HAP-1 (cell line): ENCODE measurements around the gene LUM.
"Not testable (repeated sequence)": the region's sequence is repeated elsewhere in the genome, so short reads cannot be mapped to it uniquely, and the experiment has no call there.

ENCODE experiments used
- DNase-seq, 2 experiments: peaks; one replicate each; pipeline ENCODE4 v3.0.0-alpha.2; 2016 to 2020; ENCODE audit warnings: low spot score in 2 of 2
- H3K27me3 ChIP-seq: fragments of 250-450 bp; sonication (Bioruptor Pico); 2 replicates; pipeline ENCODE4 v1.5.1; 2020; ENCODE audit warnings: low read depth, mild to moderate bottlenecking, moderate library complexity
- H3K36me3 ChIP-seq: fragments of 250-450 bp; sonication (Bioruptor Pico); replicated peaks from 2 replicates; pipeline ENCODE4 v1.5.1; 2020; ENCODE audit warnings: mild to moderate bottlenecking
- H3K4me1 ChIP-seq: fragments of 250-450 bp; sonication (Bioruptor Pico); 2 replicates; pipeline ENCODE4 v1.5.1; 2020; ENCODE audit warnings: mild to moderate bottlenecking
- H3K4me3 ChIP-seq: fragments of 250-450 bp; sonication (Bioruptor Pico); 2 replicates; pipeline ENCODE4 v1.5.1; 2020; ENCODE audit warnings: mild to moderate bottlenecking, moderate library complexity
- H3K9me3 ChIP-seq: fragments of 250-450 bp; sonication (Bioruptor Pico); 2 replicates; pipeline ENCODE4 v1.5.1; 2020; ENCODE audit warnings: mild to moderate bottlenecking, moderate library complexity
- in situ Hi-C: fragments of 300-500 bp; cut with MboI; formaldehyde crosslinking; loops from 3 replicates; pipeline ENCODE4 v1.14.3; 2020; ENCODE audit warnings: low sequenced_read_pairs, inconsistent platforms, mixed read lengths

Gene LUM

DNA sequence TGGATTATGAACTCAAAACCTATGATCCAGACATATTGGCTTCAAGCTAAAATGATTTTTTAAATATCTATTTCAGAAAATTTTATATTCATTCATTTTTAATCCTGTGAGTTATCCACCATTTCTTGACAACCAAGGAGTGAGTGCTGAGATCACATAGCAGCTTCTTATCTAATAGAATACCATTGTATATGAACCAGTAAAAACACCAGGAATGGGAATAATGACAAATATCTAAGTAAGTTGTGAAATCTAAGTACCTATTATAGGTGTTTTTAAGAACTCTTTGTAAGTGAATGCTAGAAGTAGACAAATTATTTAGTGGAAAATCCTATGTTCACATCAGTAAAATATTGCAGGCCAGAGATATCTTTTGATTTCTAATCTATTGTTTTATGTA lies 8.2 kb downstream of the LUM start:
- H3K27me3 ChIP-seq: no peaks in the 10 kb centered on the region
- in situ Hi-C loops: no loop called here
- H3K4me3 ChIP-seq: no peak overlapping the region
- no peaks in the 10 kb centered on the region for H3K9me3 ChIP-seq
- H3K36me3 ChIP-seq: no peaks in the 10 kb centered on the region
- DNase-seq: no peak
- no peaks in the 10 kb centered on the region for H3K4me1 ChIP-seq

- no peaks in the 10 kb centered on the region for H3K27me3 ChIP-seq
- no peaks in the 10 kb centered on the region for H3K4me1 ChIP-seq
- H3K9me3 ChIP-seq: no peaks in the 10 kb centered on the region
- no peaks in the 10 kb centered on the region for H3K36me3 ChIP-seq
- no peak for DNase-seq
- no peak overlapping the region for H3K4me3 ChIP-seq
- in situ Hi-C loops: no loop called here
Observed at GRCh38 chr12:91100906-91101305, 10.4 kb downstream of the LUM start.

DNA sequence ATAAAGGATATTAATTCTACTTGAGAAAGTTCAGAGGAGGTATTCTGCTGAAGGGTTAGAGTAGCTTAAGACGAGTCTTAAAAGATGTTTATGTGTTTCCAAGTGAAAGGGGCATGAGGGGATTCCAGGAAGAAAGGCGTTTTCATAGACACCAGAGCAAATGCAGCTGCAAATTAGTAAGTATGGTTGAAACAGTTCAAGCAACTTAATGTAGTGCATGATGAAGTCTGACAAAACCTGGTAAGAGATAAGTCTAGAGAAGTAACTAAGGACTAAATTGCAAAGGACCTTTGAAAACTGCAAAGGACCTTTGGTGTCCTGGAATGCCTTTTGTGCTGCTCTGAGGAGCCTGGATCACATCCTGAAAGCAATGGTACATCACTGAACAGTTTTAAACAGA lies 11.5 kb downstream of the LUM start:
- Histone ChIP-seq H3K4me1 (no peaks in the 10 kb centered on the region), H3K36me3 (no peaks in the 10 kb centered on the region), H3K9me3 (no peaks in the 10 kb centered on the region), H3K27me3 (no peaks in the 10 kb centered on the region), H3K4me3 (no peak overlapping the region)
- DNase-seq: no peak
- in situ Hi-C loops: no loop called here

DNA sequence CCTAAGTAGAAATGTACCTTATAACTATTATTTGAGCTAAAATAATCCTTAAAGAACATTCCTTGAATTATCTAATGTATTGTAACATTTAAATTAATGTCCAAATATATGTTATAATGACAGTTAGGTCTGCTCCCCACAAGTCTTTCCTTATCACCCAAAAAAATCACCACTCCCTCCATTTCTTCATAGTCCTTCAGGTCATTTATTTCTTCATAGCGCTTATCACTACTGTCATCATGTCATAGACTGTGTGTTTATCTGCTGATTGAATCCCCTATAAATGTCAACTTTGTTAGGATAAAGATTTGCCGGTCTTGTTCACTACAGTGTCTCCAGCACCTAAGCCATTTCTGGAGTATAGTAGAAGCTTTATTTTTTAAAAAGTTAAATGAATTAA lies 12.0 kb downstream of the LUM start:
- H3K4me3 ChIP-seq: no peak overlapping the region
- H3K9me3 ChIP-seq: no peaks in the 10 kb centered on the region
- no peak for DNase-seq
- H3K4me1 ChIP-seq: no peaks in the 10 kb centered on the region
- 0 out of 2 replicates have a peak, but pooled peaks cover 3% of the 10 kb centered on the region for H3K27me3 ChIP-seq
- in situ Hi-C loops: no loop called here
- no peaks in the 10 kb centered on the region for H3K36me3 ChIP-seq

- Histone ChIP-seq H3K27me3 (0 out of 2 replicates have a peak, but pooled peaks cover 3% of the 10 kb centered on the region), H3K9me3 (no peaks in the 10 kb centered on the region), H3K4me1 (no peaks in the 10 kb centered on the region), H3K36me3 (no peaks in the 10 kb centered on the region), H3K4me3 (no peak overlapping the region)
- in situ Hi-C loops: no loop called here
- no peak for DNase-seq
Observed at GRCh38 chr12:91098941-91099340, 12.4 kb downstream of the LUM start.

GRCh38 chr12:91098461-91098860 lies 12.8 kb downstream of the LUM start:
- in situ Hi-C loops: no loop called here
- no peak for DNase-seq

DNA sequence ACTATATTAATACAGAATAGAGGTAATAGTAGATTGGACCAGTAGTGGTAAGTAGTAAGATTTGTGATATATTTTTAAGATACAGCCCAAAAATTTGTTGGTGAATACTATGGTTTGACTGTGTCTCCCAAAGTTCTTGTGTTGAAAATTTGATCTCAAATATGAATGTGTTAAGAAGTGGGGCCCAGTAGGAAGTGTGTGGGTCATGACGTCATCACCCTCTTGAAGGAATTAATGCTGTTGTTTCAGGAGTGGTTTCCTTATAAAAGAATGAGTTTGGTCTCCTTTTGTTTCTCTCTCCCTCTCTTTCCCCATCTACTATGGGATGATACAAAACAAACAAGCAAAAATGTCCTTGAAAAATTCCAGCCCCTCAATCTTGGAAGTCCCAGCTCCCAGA lies 16.3 kb downstream of the LUM start:
- H3K9me3 ChIP-seq: no peaks in the 10 kb centered on the region
- in situ Hi-C loops: no loop called here
- DNase-seq: no peak
- H3K27me3 ChIP-seq: 0 out of 2 replicates have a peak, but pooled peaks cover 3% of the 10 kb centered on the region
- H3K4me3 ChIP-seq: no peak overlapping the region
- no peaks in the 10 kb centered on the region for H3K4me1 ChIP-seq
- H3K36me3 ChIP-seq: no peaks in the 10 kb centered on the region

More at GRCh38 chr12:91098461-91098860, 12.8 kb downstream of the LUM start:
- H3K36me3 ChIP-seq: no peaks in the 10 kb centered on the region
- 0 out of 2 replicates have a peak, but pooled peaks cover 3% of the 10 kb centered on the region for H3K27me3 ChIP-seq
- no peak overlapping the region for H3K4me3 ChIP-seq
- H3K9me3 ChIP-seq: no peaks in the 10 kb centered on the region
- H3K4me1 ChIP-seq: no peaks in the 10 kb centered on the region

DNA sequence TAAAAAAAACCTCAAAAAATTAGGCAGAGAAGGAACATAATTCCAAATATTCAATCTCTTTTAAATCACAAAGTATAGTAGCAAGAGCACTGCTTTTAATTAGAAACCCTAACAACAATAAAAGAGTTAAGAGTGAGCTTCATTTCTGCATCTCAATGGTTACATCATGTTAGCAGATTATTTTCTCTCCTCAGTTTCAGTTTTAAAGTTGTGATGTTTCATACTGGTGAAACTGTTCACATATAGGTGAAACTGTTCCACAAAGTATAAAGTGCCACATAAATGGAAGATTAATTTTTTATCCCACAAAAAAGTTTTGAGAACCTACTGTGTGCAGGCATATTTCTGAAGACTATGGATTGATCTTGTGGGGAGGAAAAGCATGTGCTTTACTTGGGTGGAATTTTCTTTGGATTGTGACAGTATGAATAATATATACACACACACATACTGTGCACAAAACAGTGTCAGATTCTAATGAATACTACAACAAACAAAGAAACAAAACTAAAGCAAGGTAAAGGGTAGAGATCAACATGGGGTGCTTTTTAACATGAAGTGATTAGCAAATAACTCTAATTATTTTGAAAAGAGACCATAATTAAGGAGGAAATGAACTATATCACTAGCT lies 17.1 kb downstream of the LUM start:
- Histone ChIP-seq H3K36me3 (no peaks in the 10 kb centered on the region), H3K4me1 (no peaks in the 10 kb centered on the region), H3K4me3 (no peak overlapping the region), H3K27me3 (0 out of 2 replicates have a peak, but pooled peaks cover 3% of the 10 kb centered on the region), H3K9me3 (no peaks in the 10 kb centered on the region)
- no peak for DNase-seq
- in situ Hi-C loops: no loop called here

DNA sequence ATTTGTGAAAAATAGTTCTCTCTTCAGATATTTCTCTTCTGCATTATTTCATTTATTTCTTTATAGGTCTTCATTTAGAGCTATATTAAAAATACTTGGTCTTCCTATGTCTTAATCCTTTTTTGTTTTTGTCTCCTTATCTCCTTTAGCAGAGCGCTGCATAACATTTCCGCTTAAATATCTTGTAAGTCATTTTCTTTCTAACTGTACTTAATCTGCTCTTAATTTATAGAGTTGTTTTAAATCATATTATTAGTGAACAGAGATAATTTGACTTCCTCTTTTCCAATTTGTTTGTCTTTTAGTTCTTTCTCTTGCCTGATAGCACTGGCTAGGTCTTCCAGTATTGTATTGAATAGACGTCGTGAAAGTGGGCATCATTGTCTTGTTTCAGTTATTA lies 18.0 kb downstream of the LUM start:
- Histone ChIP-seq H3K27me3 (0 out of 2 replicates have a peak, but pooled peaks cover 3% of the 10 kb centered on the region), H3K9me3 (no peaks in the 10 kb centered on the region), H3K36me3 (no peaks in the 10 kb centered on the region), H3K4me1 (no peaks in the 10 kb centered on the region), H3K4me3 (no peak overlapping the region)
- no peak for DNase-seq
- in situ Hi-C loops: no loop called here

GRCh38 chr12:91091916-91092715 lies 19.2 kb downstream of the LUM start:
- DNase-seq: no peak
- H3K4me1 ChIP-seq: no peaks in the 10 kb centered on the region
- in situ Hi-C loops: no loop called here
- H3K36me3 ChIP-seq: no peaks in the 10 kb centered on the region
- H3K4me3 ChIP-seq: no peak overlapping the region
- no peaks in the 10 kb centered on the region for H3K9me3 ChIP-seq
- H3K27me3 ChIP-seq: 0 out of 2 replicates have a peak, but pooled peaks cover 3% of the 10 kb centered on the region

DNA sequence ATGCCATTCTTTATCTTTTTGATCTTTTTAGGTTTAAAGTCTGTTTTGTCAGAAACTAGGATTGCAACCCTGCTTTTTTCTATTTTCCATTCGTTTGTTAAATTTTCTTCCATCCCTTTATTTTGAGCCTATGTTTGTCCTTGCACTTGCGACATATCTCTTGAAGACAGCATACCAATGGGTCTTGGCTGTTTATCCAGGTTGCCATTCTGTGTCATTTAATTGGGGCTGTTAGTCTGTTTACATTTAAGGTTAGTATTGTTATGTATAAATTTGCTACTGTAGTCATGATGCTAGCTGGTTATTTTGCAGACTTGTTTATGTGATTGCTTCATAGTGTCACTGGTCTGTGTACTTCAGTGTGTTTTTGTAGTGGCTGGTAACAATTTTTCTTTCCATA lies 21.3 kb downstream of the LUM start:
- H3K27me3 ChIP-seq, H3K36me3 ChIP-seq, H3K4me1 ChIP-seq, H3K9me3 ChIP-seq, DNase-seq, in situ Hi-C loops, H3K4me3 ChIP-seq: not testable (repeated sequence)

- no peaks in the 10 kb centered on the region for H3K4me1 ChIP-seq
- no peaks in the 10 kb centered on the region for H3K36me3 ChIP-seq
- in situ Hi-C loops: no loop called here
- no peak overlapping the region for H3K4me3 ChIP-seq
- DNase-seq: no peak
- peaks cover 3% of the 10 kb centered on the region; the same call in 1 of the 2 replicates for H3K27me3 ChIP-seq
- no peaks in the 10 kb centered on the region for H3K9me3 ChIP-seq
Observed at GRCh38 chr12:91080041-91080440, 31.3 kb downstream of the LUM start.

GRCh38 chr12:91078501-91078900 lies 32.8 kb downstream of the LUM start:
- Histone ChIP-seq H3K27me3 (peaks cover 3% of the 10 kb centered on the region; the same call in 1 of the 2 replicates), H3K9me3 (no peaks in the 10 kb centered on the region), H3K4me1 (no peaks in the 10 kb centered on the region), H3K4me3 (no peak overlapping the region), H3K36me3 (no peaks in the 10 kb centered on the region)
- DNase-seq: no peak
- in situ Hi-C loops: no loop called here

DNA sequence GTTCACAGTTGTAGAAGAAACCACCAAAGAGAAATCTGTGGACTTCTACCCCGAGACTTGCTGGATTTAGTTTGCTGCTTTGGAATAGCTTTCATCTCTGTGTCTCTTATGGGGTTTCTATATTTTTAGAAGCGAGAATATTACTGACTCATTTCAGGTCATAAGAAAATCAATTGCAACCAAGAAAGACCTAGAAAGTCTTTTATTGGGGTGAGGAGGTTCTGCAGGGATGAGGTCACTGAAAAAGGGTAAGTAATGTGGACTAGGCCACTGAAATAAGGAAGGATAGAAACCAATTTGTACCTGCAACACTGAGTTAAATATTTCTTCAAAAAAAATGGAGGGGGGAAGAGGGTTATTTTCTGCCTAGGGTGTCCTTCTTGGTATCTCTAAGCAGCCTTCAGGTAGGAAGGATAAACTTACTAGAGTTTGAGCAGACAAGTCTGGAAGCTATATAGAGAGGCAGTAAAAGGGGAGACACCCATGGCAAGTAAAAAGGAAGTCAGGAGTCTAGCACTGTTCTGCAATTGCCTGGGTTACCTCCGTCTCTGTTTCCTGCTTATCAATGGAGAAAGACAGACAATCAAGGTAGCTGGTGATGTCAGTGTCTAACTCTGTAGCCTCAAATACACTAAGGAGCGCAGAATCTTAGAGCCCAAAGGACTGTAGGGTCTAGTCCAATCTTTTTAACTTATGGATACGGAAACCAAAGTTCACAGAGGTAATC lies 33.9 kb downstream of the LUM start:
- Histone ChIP-seq H3K36me3 (no peaks in the 10 kb centered on the region), H3K4me1 (no peaks in the 10 kb centered on the region)
- in situ Hi-C loops: no loop called here

More for the DNA sequence above, 33.9 kb downstream of the LUM start:
- H3K27me3 ChIP-seq: peaks cover 6% of the 10 kb centered on the region; the same call in 1 of the 2 replicates
- H3K9me3 ChIP-seq: no peaks in the 10 kb centered on the region
- no peak for DNase-seq
- H3K4me3 ChIP-seq: no peak overlapping the region
